ENCODE measurements around the gene SHMT1. TPM values are rescaled to one million over a fixed set of nuclear protein-coding genes. Genes with fewer than 3 reads are reported as not detected.
A peak's percentile ranks its signal among the peaks of the same experiment; 100 is the strongest.

The SHMT1 gene
- total RNA-seq, 1 donor from 2014 or later: 6.4 TPM

DNA sequence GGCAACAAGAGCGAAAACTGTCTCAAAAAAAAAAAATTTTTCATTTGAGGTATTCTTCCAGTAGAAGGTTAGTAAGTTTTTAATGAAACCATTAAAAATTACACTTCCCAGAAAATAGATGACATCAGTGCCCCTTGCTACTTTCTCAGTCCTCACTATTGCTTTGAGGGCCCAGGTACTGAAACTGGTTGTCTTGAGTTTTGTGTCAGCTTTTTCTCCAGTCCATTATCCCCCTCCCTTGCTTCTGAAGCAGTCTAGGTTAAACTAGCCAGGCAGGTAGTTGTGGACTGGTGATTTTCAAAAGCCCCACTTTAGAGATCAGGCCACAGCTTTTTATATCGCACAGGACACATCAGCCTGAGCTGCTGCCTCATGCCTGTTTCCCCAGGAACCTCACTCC is 37.3 kb downstream of the SHMT1 start:
- FAIRE-seq (no peak), DNase-seq (ENCODE audit: low read depth) (no peak)
- H3K27me3 ChIP-seq (ENCODE audit: insufficient read depth, low read length): no peaks in the 10 kb centered on the region
- no peak overlapping the region for H3K4me3 ChIP-seq (ENCODE audit: insufficient read depth, low read depth, low read length)
- TF ChIP-seq, protein P1, sequence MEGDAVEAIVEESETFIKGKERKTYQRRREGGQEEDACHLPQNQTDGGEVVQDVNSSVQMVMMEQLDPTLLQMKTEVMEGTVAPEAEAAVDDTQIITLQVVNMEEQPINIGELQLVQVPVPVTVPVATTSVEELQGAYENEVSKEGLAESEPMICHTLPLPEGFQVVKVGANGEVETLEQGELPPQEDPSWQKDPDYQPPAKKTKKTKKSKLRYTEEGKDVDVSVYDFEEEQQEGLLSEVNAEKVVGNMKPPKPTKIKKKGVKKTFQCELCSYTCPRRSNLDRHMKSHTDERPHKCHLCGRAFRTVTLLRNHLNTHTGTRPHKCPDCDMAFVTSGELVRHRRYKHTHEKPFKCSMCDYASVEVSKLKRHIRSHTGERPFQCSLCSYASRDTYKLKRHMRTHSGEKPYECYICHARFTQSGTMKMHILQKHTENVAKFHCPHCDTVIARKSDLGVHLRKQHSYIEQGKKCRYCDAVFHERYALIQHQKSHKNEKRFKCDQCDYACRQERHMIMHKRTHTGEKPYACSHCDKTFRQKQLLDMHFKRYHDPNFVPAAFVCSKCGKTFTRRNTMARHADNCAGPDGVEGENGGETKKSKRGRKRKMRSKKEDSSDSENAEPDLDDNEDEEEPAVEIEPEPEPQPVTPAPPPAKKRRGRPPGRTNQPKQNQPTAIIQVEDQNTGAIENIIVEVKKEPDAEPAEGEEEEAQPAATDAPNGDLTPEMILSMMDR (IDR thresholded peaks at IDR 0.05; ENCODE audit: insufficient read depth, low read depth, low read length): no peak
- no peak for TF ChIP-seq EZH2 (IDR thresholded peaks at IDR 0.05; ENCODE audit: insufficient read depth, low read length)
- peaks cover 47% of the 10 kb centered on the region for H4K20me1 ChIP-seq (ENCODE audit: insufficient read depth, low read length)
- H3K27ac ChIP-seq (ENCODE audit: low read depth, low read length): no peak overlapping the region
- Mint-ChIP-seq H3K27me3 (ENCODE audit: low read depth, unreplicated experiment) (no peaks in the 10 kb centered on the region), H3K4me3 (ENCODE audit: unreplicated experiment) (no peak overlapping the region), H3K36me3 (ENCODE audit: low read depth, unreplicated experiment) (peaks cover 37% of the 10 kb centered on the region), H3K9me3 (ENCODE audit: unreplicated experiment) (peaks cover 6% of the 10 kb centered on the region), H3K4me1 (ENCODE audit: low read depth, unreplicated experiment) (peaks cover 3% of the 10 kb centered on the region), H3K27ac (ENCODE audit: unreplicated experiment) (no peak overlapping the region)
- H3K9me3 ChIP-seq (ENCODE audit: insufficient read depth, low read depth, low read length): no peaks in the 10 kb centered on the region
- H3K79me2 ChIP-seq (ENCODE audit: insufficient read depth, low read length): peaks cover 29% of the 10 kb centered on the region
- no peak overlapping the region for H3K4me2 ChIP-seq (ENCODE audit: low read length)
- no peak overlapping the region for H3K9ac ChIP-seq (ENCODE audit: low read length)
- H2AFZ ChIP-seq (ENCODE audit: low read depth, low read length): no peak overlapping the region
- peaks cover 10% of the 10 kb centered on the region for H3K36me3 ChIP-seq (ENCODE audit: insufficient read depth, low read length)
- no peaks in the 10 kb centered on the region for H3K4me1 ChIP-seq (ENCODE audit: insufficient read depth, low read length)

DNA sequence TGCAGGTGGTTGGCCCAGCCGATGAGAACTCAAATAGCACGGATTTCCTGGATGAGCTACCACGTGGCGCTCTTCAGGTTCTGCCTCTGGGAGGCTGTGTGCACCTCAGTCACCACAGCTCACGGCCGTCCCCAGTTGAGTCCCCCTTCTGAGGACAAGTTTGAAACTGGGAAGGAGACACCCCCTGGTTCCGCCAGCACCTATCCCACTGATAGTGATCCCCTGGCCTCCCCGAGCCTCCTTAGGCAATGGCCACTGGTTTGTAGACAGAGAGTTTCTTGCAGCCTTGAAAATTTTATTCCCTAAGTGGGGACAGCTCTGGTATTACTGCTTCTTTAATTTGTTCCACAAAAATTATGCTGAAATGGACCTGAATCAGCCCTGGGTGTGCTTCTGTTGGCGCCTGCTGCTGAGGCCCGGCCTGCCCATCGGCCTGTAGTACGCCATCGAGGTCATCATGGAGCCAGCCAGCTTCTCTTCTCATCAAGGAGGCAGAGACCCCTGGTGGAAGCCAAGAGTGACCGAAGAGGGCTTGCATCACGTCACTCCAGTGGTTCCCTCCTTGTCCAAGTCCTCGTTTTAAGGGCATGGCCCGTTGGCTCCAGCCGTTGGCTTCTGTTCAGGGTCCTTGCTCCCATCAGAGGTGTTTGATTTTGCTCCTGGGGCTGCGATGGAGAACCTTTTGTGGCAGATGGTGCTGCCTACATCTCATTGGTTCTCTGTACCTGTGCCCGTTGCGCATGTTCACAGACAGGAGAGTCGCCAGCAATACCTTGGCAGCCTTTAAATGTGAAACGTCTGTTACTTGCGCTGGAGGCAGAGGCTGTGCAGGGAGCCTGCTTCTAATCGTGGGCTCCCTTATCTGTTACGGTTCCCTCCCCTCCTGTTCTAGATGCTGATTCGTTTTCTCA is 39.0 kb downstream of the SHMT1 start:
- Histone ChIP-seq H3K27ac (ENCODE audit: low read depth, low read length) (no peak overlapping the region), H3K9me3 (ENCODE audit: insufficient read depth, low read depth, low read length) (no peaks in the 10 kb centered on the region), H4K20me1 (ENCODE audit: insufficient read depth, low read length) (peaks cover 64% of the 10 kb centered on the region), H3K9ac (ENCODE audit: low read length) (no peak overlapping the region), H3K4me1 (ENCODE audit: insufficient read depth, low read length) (peaks cover 4% of the 10 kb centered on the region), H3K36me3 (ENCODE audit: insufficient read depth, low read length) (peaks cover 10% of the 10 kb centered on the region), H2AFZ (ENCODE audit: low read depth, low read length) (no peak overlapping the region), H3K4me2 (ENCODE audit: low read length) (no peak overlapping the region), H3K4me3 (ENCODE audit: insufficient read depth, low read depth, low read length) (no peak overlapping the region), H3K79me2 (ENCODE audit: insufficient read depth, low read length) (peaks cover 44% of the 10 kb centered on the region), H3K27me3 (ENCODE audit: insufficient read depth, low read length) (no peaks in the 10 kb centered on the region)
- Mint-ChIP-seq H3K9me3 (ENCODE audit: unreplicated experiment) (peaks cover 6% of the 10 kb centered on the region), H3K27ac (ENCODE audit: unreplicated experiment) (peak overlapping the region; percentile 42), H3K4me1 (ENCODE audit: low read depth, unreplicated experiment) (peaks cover 15% of the 10 kb centered on the region), H3K36me3 (ENCODE audit: low read depth, unreplicated experiment) (peaks cover 31% of the 10 kb centered on the region), H3K4me3 (ENCODE audit: unreplicated experiment) (no peak overlapping the region), H3K27me3 (ENCODE audit: low read depth, unreplicated experiment) (no peaks in the 10 kb centered on the region)
- no peak for FAIRE-seq
- no peak for TF ChIP-seq EZH2 (IDR thresholded peaks at IDR 0.05; ENCODE audit: insufficient read depth, low read length)
- TF ChIP-seq, protein P1 (IDR thresholded peaks at IDR 0.05; ENCODE audit: insufficient read depth, low read depth, low read length): no peak
- DNase-seq (ENCODE audit: low read depth): no peak

All from astrocyte (in vitro differentiated cells and primary cell).